ENCODE data around the gene DPAGT1.
"Not testable (repeated sequence)": the region's sequence is repeated elsewhere in the genome, so short reads cannot be mapped to it uniquely, and the experiment has no call there.

Gene DPAGT1

DNA sequence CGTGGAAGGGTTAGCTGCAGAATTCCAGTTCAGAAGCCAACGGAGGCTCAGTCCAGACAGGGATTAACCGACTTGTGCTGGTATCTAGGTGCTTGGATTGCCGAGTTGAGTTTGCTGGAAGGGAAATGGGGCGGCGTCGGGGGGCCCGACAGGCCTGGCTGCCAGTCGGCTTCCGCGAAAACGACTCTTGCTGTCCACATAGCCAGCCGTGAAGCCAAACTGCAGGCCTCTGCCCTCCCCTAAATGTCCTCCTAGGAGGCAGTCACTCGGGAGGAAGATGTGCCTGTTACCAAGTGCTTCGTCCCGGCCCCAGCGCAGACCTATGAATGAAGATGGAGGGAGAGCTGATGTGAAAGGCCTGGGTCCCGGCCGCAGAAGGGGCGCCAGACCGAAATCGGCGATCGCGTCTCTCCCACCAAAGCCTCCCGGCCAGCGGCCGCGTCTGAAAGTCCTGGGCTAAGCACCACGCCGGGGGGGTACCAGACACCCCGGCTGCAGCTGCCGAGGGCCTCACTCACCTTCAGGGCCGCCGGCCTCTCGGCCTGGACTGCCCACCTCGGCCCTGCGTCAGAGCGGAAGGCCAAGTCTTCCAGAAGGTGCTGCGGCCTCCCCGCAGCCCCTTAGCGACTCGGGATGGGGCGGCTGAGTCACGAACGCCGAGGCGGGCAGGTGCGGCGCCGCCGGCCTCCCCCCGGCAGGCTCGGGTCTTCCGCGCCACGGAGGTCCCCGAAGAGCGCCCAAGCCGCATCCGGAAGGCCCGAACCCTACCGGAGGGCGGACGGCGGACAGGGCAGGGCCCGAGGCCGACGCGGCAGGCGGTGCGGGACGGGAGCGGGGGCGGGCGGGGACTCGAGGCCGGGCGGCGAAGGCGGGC, 7.5 kb downstream of the DPAGT1 start:
- no peak for DNase-seq (ENCODE audit: low spot score)

DNA sequence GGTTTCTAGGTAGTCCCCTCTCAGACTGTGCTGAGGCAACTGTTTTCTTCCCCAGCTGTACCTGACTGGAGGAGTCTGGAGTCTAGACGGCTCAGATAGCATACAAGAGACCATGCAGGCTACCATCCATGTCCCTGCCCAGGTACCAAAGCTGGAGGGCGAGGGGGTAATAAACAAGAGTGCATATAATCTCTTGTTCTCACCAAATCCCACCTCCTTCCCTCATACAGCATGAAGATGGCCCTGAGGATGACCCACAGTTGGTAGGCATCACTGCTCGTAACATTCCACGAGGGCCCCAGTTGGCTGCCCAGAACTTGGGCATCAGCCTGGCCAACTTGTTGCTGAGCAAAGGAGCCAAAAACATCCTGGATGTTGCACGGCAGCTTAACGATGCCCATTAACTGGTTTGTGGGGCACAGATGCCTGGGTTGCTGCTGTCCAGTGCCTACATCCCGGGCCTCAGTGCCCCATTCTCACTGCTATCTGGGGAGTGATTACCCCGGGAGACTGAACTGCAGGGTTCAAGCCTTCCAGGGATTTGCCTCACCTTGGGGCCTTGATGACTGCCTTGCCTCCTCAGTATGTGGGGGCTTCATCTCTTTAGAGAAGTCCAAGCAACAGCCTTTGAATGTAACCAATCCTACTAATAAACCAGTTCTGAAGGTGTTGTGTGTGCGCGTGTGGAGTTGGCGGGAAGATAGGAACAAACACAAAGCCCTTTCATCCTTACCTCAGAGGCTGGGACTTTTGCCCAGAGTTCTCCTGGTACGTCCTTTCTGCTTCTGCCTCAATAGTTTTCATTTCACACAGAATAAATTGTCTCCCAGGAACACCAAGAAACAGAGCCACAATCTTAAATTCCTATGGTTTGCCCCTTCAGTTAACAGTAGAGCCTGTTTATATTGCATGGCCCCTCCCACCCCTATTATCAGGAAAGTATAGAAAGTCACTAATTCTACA, 8.5 kb downstream of the DPAGT1 start:
- no peak for DNase-seq (ENCODE audit: low spot score)

DNA sequence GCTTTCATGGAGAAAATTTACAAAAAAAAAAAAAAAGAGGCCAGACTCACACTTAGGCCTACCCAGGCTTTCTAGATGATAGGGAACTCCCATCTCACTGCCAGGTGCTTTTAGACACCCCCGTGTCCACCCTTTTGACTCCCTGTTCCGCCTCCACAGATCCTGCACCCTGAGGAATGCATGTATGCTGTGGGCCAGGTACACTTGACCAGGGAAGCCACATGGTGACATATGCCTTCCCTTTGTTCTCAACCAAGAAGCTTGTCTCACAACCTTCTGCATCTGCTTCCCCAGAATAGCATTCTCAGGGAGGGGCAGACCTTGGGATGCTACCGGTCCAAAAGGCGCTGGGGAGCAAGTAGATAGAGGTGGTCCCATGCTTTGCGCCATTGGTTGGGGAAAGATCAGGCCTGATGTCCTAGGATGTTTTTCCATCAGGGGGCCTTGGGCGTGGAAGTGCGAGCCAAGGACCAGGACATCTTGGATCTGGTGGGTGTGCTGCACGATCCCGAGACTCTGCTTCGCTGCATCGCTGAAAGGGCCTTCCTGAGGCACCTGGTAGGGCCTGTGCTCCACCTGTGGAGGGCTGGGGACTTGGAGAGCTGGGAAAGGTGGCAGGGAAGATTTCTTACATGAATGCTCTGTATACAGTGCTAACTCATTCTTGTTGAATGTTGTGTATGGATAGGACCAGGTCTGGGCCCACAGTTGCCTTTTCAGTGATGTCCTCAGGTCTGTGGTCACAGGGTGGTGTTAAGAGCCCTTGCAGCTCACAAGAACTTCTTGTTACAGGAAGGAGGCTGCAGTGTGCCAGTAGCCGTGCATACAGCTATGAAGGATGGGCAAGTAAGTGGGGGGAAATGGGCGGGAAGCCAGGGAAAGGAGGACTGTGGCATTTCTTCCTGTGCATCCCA, 9.4 kb downstream of the DPAGT1 start:
- DNase-seq (ENCODE audit: low spot score): no peak

DNA sequence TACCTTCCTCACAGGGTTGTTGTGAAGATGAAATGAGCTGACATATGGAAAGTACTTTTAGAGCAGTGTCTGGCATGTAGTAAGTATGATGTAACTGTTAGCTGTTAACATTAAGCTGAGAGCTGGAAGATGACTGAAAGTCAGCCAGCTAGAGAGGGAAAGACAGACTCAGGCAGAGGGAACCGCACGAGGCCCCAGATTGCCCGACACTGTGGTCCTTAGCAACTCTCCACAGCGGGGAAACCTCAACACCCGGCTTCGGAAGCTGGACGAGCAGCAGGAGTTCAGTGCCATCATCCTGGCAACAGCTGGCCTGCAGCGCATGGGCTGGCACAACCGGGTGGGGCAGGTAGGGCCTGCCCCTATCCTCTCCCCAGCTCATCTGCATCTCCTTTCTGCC, 10.5 kb downstream of the DPAGT1 start:
- no peak for DNase-seq (ENCODE audit: low spot score)

DNA sequence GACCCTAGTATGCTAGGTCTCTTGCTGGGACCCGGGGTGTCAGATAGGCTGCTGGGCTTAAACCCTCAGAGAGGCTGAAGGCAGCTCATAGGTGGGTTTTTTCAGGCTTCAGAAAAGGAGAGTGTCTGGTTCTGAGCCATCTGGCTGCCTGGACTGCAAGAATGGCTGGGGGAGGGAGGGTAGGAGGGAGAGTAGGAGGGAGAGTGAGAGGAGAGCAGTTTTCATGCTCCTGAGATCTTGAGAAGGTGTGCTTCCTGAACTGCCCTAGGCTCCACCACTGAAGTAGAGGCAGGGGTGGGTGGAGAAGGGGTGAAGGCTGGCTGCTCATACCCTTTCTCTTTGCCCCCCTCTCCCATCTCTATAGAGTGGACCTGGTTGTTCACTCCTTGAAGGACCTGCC, 12.3 kb downstream of the DPAGT1 start:
- no peak for DNase-seq (ENCODE audit: low spot score)

DNA sequence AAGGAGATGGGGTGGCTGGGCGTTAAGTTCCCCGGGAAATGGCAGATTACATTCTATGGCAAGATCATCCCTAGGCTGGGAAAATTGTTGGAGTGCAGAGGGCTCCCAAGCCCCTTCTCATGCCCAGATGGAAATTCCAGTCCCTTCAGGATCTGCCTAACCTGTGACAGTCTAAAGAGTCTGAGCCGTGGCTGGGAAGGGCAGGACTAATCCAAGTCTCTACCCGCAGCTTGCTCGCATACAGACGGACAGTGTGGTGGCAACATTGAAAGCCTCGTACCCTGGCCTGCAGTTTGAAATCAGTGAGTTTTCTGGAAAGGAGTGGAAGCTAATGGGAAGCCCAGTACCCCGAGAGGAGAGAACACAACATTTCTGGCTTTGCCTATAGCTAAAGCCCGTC, 13.2 kb downstream of the DPAGT1 start:
- DNase-seq (ENCODE audit: low spot score): no peak

DNA sequence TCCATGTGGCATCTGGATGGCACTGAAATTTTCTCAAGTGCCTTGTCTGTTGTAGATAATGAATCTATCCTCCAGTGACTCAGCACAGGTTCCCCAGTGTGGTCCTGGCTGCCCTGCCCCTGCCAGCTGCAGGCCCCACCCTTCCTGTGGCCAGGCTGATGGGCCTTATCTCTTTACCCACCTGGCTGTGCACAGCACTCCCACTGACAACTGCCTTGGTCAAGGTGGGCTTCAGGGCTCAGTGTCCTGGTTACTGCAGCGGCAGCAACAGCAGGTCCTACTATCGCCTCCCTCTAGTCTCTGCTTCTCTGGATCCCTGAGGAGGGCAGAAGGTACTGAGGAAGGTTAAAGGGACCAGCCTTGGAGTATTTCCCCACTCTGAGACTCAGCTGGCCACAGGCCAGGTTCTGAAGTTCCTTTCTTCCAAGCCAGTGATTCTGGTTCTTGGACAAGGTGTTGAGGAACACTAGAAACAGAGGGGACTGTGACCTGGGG, 13.9 kb downstream of the DPAGT1 start:
- DNase-seq (ENCODE audit: low spot score): no peak

DNA sequence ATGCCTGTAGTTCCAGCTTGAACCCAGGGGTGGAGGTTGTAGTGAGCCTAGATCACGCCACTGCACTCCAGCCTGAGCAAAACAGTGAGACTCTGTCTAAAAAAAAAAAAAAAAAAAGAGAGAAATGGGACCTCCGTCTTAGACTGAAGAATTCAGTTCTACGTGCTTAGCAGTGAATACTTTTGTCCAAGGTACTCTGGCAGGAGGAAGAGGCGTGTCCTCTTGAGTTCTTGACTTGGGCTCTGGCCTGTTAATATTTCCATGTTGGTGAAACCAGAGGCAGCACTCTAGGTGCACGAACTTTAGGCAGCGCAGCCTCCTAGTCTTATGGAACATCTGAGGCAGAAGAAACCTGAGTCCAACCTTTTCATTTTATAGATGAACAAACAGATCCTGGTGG, 14.5 kb downstream of the DPAGT1 start:
- DNase-seq (ENCODE audit: low spot score): no peak

DNA sequence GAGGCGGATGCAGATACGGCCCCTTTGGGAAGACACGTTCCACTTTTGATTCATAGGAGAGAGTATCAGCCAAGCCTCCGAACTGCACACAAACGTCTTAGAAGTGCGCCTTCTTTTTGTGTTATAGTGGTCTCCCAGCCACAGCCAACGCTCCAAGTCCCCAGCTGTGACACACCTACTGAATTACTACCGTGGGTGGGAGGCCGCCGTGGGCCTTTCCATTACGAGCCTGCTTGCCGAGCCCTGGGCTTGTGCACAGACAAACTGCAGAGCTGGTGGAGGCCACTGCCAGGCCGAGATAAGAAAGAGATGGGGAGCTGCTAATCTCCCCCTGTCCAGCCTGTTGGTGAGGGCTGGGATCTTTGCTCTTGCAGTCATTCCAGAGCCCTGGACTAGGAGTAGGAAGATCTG, 16.2 kb downstream of the DPAGT1 start:
- no peak for DNase-seq (ENCODE audit: low spot score)

DNA sequence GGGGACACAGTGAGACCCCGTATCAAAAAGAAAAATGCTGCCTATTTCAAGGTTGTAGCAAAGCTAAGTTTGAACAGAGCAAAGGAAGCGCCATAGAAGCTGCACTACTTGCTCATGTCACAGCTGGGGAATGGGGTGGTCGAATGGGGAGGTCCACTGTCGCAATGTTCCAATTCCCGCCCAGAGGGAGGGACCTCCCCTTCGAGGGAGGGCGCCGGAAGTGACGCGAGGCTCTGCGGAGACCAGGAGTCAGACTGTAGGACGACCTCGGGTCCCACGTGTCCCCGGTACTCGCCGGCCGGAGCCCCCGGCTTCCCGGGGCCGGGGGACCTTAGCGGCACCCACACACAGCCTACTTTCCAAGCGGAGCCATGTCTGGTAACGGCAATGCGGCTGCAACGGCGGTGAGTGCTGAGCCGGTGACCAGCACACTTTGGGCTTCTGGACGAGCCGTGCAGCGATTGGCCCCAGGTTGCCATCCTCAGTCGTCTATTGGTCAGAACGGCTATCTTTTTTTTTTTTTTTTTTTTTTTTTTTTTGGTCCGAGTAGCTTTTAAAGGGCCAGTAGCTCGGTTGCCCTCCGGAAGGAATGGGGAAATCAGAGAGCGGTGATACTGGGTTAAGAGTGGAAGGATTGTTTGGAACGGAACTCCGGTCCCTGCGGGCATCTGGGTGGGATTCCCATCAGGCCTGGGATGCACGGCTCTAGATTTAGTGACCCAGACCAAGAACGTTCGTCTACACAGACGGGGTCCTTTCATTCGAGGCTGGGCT, 16.8 kb downstream of the DPAGT1 start, which contains the start of gene HMBS:
Gene HMBS, plus strand, starts transcription at position 219 of the 774 bp plus-strand sequence. Its CDS starts 153 bp downstream, at position 372.
- DNase-seq (ENCODE audit: low spot score): peak; percentile 94

DNA sequence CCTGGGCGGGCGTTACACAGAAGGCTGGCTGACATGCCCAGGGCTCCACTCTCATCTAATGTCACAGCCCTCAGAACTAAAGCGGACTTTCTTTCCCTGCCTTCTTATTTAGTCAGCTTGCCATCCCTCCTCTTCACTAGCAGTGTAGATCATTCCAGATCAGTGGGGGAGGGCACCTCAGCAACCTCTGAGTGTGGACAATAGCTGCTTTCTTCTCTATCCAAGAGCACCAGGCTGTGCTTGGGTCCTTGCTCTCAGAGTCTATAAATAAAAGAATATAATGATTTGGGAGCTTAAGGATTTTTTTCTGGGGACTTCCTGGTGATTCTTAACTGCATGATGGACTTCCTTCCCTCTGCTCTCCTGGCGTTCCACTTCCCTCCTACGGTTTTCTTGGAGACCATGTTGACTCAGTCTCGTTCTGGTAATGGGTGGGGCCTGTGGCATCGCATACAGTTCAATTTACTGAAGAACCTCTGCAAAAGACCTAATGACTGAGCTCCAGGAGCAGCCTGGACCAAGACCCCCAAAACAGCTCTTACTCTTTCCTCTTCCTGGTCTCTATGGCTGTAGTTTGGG, 19.9 kb downstream of the DPAGT1 start:
- no peak for DNase-seq (ENCODE audit: low spot score)

DNA sequence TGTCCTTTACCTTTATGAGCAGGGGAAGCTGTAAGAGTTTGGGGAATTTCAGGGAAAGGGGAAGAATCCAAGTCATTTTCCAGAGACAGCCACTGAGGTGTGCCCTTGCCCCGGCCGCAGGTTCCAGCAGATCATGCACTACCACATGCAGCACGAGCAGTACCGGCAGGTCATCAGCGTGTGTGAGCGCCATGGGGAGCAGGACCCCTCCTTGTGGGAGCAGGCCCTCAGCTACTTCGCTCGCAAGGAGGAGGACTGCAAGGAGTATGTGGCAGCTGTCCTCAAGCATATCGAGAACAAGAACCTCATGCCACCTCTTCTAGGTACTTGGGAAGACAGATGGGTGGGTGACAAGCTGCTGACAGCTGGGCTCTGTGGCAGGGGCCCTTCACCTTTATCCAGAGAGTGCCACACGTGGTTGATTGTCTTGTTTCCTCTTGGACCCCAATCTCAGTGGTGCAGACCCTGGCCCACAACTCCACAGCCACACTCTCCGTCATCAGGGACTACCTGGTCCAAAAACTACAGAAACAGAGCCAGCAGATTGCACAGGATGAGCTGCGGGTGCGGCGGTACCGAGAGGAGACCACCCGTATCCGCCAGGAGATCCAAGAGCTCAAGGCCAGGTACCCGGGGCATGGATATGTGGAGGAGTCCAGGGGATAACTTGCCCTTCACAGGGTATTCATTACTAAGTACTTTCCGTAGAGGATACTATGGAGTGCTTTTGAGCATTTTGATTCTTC, 22.8 kb downstream of the DPAGT1 start:
- no peak for DNase-seq (ENCODE audit: low spot score)

DNA sequence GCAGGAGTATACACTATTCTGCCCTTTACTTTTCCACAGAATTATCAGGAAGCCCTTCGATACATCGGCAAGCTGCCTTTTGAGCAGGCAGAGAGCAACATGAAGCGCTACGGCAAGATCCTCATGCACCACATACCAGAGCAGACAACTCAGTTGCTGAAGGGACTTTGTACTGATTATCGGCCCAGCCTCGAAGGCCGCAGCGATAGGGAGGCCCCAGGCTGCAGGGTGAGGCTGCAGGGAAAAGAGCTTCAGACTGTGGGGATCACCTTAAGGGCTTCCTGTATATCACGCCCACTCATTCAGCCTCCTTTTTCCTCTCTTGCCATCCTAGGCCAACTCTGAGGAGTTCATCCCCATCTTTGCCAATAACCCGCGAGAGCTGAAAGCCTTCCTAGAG, 23.8 kb downstream of the DPAGT1 start:
- no peak for DNase-seq (ENCODE audit: low spot score)

DNA sequence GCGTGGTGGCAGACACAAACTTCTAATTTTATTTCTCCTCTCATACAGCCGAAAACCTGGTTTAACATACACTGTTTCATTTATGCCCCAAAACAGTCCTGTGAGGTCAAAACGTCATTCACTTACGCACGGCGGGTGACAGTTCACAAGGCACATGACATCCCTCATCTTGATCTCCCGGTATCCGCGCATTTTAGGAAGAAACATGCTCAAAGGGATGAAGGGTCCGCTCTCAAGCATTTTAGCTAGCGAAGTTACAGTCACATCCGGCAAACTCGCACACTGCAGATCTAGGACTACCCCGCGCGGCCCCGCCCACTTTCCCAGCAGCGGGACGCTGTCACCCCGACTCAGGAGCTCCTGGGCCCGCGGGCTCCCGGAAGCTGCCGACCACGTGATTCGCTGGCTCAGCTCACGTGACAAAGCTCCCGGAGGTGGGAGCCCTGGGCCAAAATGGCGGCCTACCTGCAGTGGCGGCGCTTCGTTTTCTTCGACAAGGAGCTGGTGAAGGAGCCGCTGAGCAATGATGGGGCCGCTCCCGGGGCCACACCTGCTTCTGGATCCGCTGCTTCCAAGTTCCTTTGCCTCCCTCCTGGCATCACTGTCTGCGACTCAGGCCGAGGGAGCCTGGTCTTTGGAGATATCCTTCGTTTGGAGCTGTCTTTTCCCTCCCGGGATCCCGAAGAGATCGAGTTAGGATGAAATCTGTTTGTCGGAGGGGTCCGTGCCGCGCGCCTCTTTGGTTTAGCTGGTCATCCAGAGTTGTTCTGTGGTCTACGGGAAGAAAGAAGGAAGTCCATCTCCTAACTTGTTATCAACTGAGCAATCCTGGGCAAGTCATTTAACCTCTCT, 34.1 kb downstream of the DPAGT1 start, which contains the start of gene VPS11:
Gene VPS11, plus strand, starts transcription at position 448 of the 852 bp plus-strand sequence. Its CDS starts 6 bp downstream, at position 454.
- DNase-seq (ENCODE audit: low spot score): peak; percentile 98

DNA sequence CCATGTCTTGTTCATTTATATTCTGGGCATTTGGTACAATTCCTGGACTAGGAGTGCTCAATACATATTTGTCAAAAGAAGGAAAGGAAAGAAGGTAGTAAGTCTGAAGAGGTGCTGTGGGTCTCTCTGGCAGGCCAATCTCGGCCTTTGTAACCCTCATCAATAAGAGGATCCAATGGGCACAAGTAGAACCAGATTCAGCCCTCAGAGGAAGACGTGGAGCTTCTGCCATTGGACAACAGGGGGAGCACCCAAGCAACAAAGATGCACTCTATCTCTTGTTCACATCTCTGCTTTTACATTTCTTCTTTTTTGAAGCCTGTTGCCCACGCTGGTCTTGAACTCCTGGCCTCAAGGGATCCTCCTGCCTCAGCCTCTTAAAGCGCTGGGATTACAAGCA, 36.3 kb downstream of the DPAGT1 start:
- peak; percentile 59 for DNase-seq (ENCODE audit: low spot score)

DNA sequence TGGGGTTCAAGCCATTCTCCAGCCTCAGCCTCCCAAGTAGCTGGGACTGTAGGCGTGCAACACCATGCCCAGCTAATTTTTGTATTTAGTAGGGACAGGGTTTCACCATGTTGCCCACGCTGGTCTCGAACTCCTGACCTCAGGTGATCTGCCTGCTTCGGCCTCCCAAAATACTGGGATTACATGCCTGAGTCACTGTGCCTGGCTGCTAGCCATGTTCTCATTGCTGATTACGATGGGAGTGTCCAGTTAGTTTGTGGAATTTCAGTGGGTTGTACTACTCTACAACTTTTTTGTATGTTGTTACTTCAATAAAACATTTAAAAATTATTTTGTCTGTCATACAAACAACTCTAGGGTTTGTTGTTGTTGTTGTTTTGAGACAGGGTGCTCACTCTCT, 38.9 kb downstream of the DPAGT1 start:
- DNase-seq (ENCODE audit: low spot score): no peak

DNA sequence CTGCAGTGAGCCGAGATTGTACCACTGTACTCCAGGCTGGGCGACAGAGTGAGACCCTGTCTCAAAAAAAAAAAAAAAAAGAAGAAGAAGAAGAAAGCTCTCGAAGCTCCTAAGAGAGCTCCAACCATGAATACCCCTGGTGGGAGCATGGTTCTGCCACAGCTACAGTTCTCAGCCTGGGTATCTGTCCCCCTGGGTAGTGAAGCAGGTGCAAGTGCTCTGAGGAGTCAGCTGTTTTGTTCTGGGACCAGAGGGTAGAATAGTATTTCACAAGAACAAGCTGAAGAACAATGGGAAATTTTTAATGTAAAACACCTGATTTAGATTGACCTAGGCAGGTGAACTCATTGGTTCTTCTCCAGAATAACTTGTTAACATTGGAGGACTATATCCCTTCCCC, 40.4 kb downstream of the DPAGT1 start:
- no peak for DNase-seq (ENCODE audit: low spot score)

DNA sequence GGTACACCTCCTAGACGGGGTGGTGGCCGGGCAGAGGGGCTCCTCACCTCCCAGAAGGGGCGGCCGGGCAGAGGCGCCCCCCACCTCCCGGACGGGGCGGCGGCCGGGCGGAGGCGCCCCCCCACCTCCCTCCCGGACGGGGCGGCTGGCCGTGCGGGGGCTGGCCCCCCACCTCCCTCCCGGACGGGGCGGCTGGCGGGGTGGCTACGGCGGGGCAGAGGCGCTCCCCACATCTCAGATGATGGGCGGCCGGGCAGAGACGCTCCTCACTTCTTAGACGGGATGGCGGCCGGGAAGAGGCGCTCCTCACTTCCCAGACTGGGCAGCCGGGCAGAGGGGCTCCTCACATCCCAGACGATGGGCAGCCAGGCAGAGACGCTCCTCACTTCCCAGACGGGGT, 42.5 kb downstream of the DPAGT1 start:
- not testable (repeated sequence) for DNase-seq (ENCODE audit: low spot score)

Measured in activated CD4-positive, alpha-beta T cell treated with anti-CD3 and anti-CD28 coated beads, Interleukin-2, Interleukin-4, amounts not matched to agents 100 ng/mL and 50 ng/mL, durations not matched to agents 16 hours and 8 hours (primary cell).